Hepatocyte (in vitro differentiated cells): Measurements from ENCODE around the gene LDLRAD4.

Experiments
- CTCF ChIP-seq: fragments of 200-600 bp; sonication (generic); IDR thresholded peaks from 2 replicates; pipeline ENCODE4 v1.5.1; 2016; ENCODE audit warnings: antibody characterized with exemption, mild to moderate bottlenecking; ENCODE audit not compliant: poor library complexity
- EZH2 ChIP-seq: fragments of 200-600 bp; sonication (generic); IDR thresholded peaks from 2 replicates; pipeline ENCODE4 v1.6.1; 2016; ENCODE audit warnings: antibody characterized with exemption, mild to moderate bottlenecking, borderline replicate concordance

GRCh38 chr18:13524054-13524453, 305.5 kb downstream of the LDLRAD4 start:
- TF ChIP-seq CTCF (no peak), EZH2 (no peak)
